GM13977 (cell line): ENCODE measurements around the gene ORAI3.

Experiments used
- DNase-seq: peaks from one replicate; pipeline ENCODE4 v3.0.0; 2012; ENCODE audit warnings: low spot score
- in situ Hi-C: fragments of 300-500 bp; cut with MboI; formaldehyde crosslinking; loops from one replicate; pipeline ENCODE4 v1.12.0; 2022; ENCODE audit warnings: low sequenced_read_pairs, low pct_unique_long_range_greater_than_20kb, mixed read lengths, inconsistent platforms; ENCODE audit not compliant: unreplicated experiment
- TF ChIP-seq, protein P1 (sequence below): IDR thresholded peaks from 2 replicates; pipeline ENCODE4 v1.5.1; 2012; ENCODE audit warnings: mild to moderate bottlenecking, control low read depth; ENCODE audit not compliant: insufficient read depth; ENCODE audit errors: extremely low read depth, missing control alignments

Gene ORAI3

GRCh38 chr16:30951193-30951592 lies 2.3 kb downstream of the ORAI3 start:
- TF ChIP-seq, protein P1, sequence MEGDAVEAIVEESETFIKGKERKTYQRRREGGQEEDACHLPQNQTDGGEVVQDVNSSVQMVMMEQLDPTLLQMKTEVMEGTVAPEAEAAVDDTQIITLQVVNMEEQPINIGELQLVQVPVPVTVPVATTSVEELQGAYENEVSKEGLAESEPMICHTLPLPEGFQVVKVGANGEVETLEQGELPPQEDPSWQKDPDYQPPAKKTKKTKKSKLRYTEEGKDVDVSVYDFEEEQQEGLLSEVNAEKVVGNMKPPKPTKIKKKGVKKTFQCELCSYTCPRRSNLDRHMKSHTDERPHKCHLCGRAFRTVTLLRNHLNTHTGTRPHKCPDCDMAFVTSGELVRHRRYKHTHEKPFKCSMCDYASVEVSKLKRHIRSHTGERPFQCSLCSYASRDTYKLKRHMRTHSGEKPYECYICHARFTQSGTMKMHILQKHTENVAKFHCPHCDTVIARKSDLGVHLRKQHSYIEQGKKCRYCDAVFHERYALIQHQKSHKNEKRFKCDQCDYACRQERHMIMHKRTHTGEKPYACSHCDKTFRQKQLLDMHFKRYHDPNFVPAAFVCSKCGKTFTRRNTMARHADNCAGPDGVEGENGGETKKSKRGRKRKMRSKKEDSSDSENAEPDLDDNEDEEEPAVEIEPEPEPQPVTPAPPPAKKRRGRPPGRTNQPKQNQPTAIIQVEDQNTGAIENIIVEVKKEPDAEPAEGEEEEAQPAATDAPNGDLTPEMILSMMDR: no peak
- in situ Hi-C loops: loop anchor here (25.0 kb wide), 2 partner anchors 486 to 936 kb away; partner anchors contain the start of genes COX6A2 and ZNF843
- DNase-seq: no peak

DNA sequence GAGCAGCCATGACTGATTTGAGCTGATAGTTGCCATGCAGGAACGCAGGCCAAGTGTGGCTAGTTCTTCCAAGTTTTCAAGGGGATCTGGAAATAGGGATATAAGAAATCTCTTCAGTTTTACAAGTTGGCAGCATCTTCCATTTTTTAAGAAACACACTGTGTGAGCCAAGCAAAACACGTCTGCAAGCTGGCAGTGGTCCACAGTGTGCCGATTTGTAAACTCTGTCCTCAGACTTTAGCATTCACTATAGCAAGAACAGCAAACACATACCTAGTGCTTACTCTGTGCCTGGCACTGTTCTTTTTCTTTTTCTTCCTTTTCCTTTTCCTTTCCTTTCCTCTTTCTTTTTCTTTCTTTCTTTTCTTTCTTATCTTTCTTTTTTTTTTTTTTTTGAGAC lies 2.9 kb downstream of the ORAI3 start:
- TF ChIP-seq, protein P1: no peak
- in situ Hi-C loops: loop anchor here (25.0 kb wide), 2 partner anchors 486 to 936 kb away; partner anchors contain the start of genes COX6A2 and ZNF843
- DNase-seq: no peak

DNA sequence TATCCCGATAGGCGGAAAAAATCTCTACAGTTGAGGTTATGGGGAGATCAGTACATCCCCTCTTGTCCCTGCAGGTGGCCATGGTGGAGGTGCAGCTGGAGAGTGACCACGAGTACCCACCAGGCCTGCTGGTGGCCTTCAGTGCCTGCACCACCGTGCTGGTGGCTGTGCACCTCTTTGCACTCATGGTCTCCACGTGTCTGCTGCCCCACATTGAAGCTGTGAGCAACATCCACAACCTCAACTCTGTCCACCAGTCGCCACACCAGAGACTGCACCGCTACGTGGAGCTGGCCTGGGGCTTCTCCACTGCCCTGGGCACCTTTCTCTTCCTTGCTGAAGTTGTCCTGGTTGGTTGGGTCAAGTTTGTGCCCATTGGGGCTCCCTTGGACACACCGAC lies 4.2 kb downstream of the ORAI3 start:
- in situ Hi-C loops: loop anchor here (25.0 kb wide), 2 partner anchors 484 to 934 kb away; partner anchors contain the start of genes COX6A2 and ZNF843
- DNase-seq: no peak
- TF ChIP-seq, protein P1: no peak

- DNase-seq: no peak
- TF ChIP-seq, protein P1: peak; percentile 70
- in situ Hi-C loops: loop anchor here (25.0 kb wide), 2 partner anchors 484 to 934 kb away; partner anchors contain the start of genes COX6A2 and ZNF843
Observed at GRCh38 chr16:30953511-30954124, 4.8 kb downstream of the ORAI3 start.

DNA sequence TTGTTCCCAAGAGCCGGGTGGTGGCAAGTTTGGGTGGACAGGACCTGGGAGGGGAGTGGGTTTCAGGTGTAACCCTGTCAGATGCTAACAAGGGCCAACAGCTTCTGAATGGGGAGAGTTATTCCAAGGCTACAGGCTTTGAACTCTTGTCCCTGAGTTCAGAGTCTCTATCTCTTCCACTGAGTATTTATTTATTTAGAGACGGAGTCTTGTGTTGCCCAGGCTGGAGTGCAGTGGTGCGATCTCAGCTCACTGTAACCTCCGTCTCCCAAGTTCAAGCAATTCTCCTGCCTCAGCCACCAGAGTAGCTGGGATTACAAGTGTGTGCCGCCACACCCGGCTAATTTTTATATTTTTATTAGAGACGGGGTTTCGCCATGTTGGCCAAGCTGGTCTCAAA lies 6.1 kb downstream of the ORAI3 start:
- in situ Hi-C loops: loop anchor here (25.0 kb wide), 2 partner anchors 482 to 932 kb away; partner anchors contain the start of genes COX6A2 and ZNF843
- TF ChIP-seq, protein P1: no peak
- no peak for DNase-seq

GRCh38 chr16:30956601-30957455 lies 8.0 kb downstream of the ORAI3 start:
- in situ Hi-C loops: loop anchor here (25.0 kb wide), 2 partner anchors 480 to 930 kb away; partner anchors contain the start of genes COX6A2 and ZNF843
- DNase-seq: peak; percentile 90
- TF ChIP-seq, protein P1: peak; percentile 34
